ENCODE results near the gene CA5A.
"Not testable (repeated sequence)": the region's sequence is repeated elsewhere in the genome, so short reads cannot be mapped to it uniquely, and the experiment has no call there.

The CA5A gene

GRCh38 chr16:87891764-87892163 lies 44.6 kb downstream of the CA5A start:
- no peaks in the 10 kb centered on the region for H3K36me3 ChIP-seq (replicated peaks; ENCODE audit: low read depth, low read length)
- no peaks in the 10 kb centered on the region for H3K9me3 ChIP-seq (ENCODE audit: insufficient read depth, low read length)
- H2AFZ ChIP-seq (ENCODE audit: low read depth, low read length), result no peak overlapping the region
- H3K4me2 ChIP-seq (ENCODE audit: low read length), result no peak overlapping the region
- no peak overlapping the region for H3K4me3 ChIP-seq (ENCODE audit: low read length)
- H3K79me2 ChIP-seq (ENCODE audit: low read length), result no peaks in the 10 kb centered on the region
- H3K4me1 ChIP-seq (ENCODE audit: low read length), result peaks cover 27% of the 10 kb centered on the region
- H3K27ac ChIP-seq (ENCODE audit: low read length), result no peak overlapping the region
- H3K9ac ChIP-seq (ENCODE audit: low read length), result no peak overlapping the region
- H4K20me1 ChIP-seq (ENCODE audit: insufficient read depth, low read length), result no peaks in the 10 kb centered on the region
- H3K27me3 ChIP-seq (ENCODE audit: low read depth, low read length), result no peaks in the 10 kb centered on the region
- TF ChIP-seq, protein P1, sequence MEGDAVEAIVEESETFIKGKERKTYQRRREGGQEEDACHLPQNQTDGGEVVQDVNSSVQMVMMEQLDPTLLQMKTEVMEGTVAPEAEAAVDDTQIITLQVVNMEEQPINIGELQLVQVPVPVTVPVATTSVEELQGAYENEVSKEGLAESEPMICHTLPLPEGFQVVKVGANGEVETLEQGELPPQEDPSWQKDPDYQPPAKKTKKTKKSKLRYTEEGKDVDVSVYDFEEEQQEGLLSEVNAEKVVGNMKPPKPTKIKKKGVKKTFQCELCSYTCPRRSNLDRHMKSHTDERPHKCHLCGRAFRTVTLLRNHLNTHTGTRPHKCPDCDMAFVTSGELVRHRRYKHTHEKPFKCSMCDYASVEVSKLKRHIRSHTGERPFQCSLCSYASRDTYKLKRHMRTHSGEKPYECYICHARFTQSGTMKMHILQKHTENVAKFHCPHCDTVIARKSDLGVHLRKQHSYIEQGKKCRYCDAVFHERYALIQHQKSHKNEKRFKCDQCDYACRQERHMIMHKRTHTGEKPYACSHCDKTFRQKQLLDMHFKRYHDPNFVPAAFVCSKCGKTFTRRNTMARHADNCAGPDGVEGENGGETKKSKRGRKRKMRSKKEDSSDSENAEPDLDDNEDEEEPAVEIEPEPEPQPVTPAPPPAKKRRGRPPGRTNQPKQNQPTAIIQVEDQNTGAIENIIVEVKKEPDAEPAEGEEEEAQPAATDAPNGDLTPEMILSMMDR (IDR thresholded peaks at IDR 0.05; ENCODE audit: low read depth, low read length), result no peak

- H3K27ac ChIP-seq (ENCODE audit: low read length); H3K79me2 ChIP-seq (ENCODE audit: low read length); H3K4me2 ChIP-seq (ENCODE audit: low read length); H3K36me3 ChIP-seq (replicated peaks; ENCODE audit: low read depth, low read length); H4K20me1 ChIP-seq (ENCODE audit: insufficient read depth, low read length); H3K9ac ChIP-seq (ENCODE audit: low read length); H3K4me1 ChIP-seq (ENCODE audit: low read length); H3K4me3 ChIP-seq (ENCODE audit: low read length); H3K9me3 ChIP-seq (ENCODE audit: insufficient read depth, low read length); H2AFZ ChIP-seq (ENCODE audit: low read depth, low read length); H3K27me3 ChIP-seq (ENCODE audit: low read depth, low read length): not testable (repeated sequence)
- TF ChIP-seq, protein P1 (IDR thresholded peaks at IDR 0.05; ENCODE audit: low read depth, low read length), result peak; percentile 26
Observed at GRCh38 chr16:87889762-87890161, 46.6 kb downstream of the CA5A start.

DNA sequence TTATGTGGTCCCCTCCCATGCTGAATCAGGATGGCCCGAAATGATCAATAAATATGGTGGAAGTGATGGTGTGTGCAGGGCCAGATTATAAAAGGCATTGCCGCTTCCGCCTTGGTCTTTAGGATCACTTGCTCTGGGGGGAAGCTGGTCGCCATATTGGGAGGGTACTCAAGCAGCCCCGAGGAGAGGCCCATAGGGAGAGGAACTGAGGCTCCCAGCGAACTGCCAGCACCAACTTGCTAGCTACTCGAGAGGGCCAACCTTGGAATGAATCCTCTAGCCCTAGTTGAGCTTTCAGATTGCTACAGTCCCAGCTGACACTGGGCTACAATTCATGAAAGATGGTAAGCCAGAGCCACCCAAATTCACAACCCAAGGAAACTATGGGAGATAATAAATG lies 48.0 kb downstream of the CA5A start:
- H3K27me3 ChIP-seq (ENCODE audit: low read depth, low read length); H3K4me2 ChIP-seq (ENCODE audit: low read length); H3K9me3 ChIP-seq (ENCODE audit: insufficient read depth, low read length); H4K20me1 ChIP-seq (ENCODE audit: insufficient read depth, low read length); H3K9ac ChIP-seq (ENCODE audit: low read length); H3K79me2 ChIP-seq (ENCODE audit: low read length); H3K36me3 ChIP-seq (replicated peaks; ENCODE audit: low read depth, low read length); H3K4me1 ChIP-seq (ENCODE audit: low read length); H3K27ac ChIP-seq (ENCODE audit: low read length); H3K4me3 ChIP-seq (ENCODE audit: low read length); H2AFZ ChIP-seq (ENCODE audit: low read depth, low read length): not testable (repeated sequence)

- H3K27me3 ChIP-seq (ENCODE audit: low read depth, low read length); H3K9ac ChIP-seq (ENCODE audit: low read length); H3K27ac ChIP-seq (ENCODE audit: low read length); H3K36me3 ChIP-seq (replicated peaks; ENCODE audit: low read depth, low read length); H3K79me2 ChIP-seq (ENCODE audit: low read length); H3K9me3 ChIP-seq (ENCODE audit: insufficient read depth, low read length); H3K4me1 ChIP-seq (ENCODE audit: low read length); H4K20me1 ChIP-seq (ENCODE audit: insufficient read depth, low read length); H3K4me3 ChIP-seq (ENCODE audit: low read length); H2AFZ ChIP-seq (ENCODE audit: low read depth, low read length); H3K4me2 ChIP-seq (ENCODE audit: low read length): not testable (repeated sequence)
Observed at GRCh38 chr16:87887931-87888330, 48.4 kb downstream of the CA5A start.

DNA sequence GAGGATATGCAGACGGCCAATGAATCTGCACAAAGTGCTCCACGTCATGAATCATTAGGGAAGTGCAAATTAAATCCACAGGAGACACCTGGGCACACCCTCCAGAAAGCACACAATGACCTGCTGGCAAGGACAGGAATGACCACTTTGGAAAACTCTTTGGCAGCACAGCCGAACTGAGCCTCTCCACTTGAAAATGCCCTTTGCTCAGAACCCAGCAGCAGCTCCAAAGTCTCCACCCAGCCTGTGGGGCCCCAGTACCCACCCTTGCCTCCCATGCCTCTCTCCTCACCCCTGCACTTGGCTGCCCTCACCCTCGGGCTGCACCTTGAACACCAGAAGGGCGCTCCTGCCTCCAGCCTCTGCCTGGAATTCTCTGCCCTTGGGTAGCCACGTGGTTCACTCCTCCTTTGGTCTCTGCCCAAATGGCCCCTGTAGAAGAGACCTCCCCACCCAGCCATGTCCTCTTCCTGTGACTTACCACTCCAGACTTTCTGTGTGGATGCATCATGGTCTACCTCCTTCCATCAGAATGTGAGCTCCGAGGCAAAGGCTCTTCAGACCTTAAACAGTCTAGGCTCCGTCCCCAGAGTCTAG lies 50.9 kb downstream of the CA5A start:
- H3K4me2 ChIP-seq (ENCODE audit: low read length); H3K27ac ChIP-seq (ENCODE audit: low read length): not testable (repeated sequence)

More for the DNA sequence above, 50.9 kb downstream of the CA5A start:
- not testable (repeated sequence) for H3K9me3 ChIP-seq (ENCODE audit: insufficient read depth, low read length); H3K9ac ChIP-seq (ENCODE audit: low read length); H3K36me3 ChIP-seq (replicated peaks; ENCODE audit: low read depth, low read length); H3K79me2 ChIP-seq (ENCODE audit: low read length); H2AFZ ChIP-seq (ENCODE audit: low read depth, low read length); H3K4me3 ChIP-seq (ENCODE audit: low read length); H4K20me1 ChIP-seq (ENCODE audit: insufficient read depth, low read length)
- H3K4me1 ChIP-seq (ENCODE audit: low read length), result peaks cover 15% of the 10 kb centered on the region
- peaks cover 16% of the 10 kb centered on the region for H3K27me3 ChIP-seq (ENCODE audit: low read depth, low read length)

Data from OCI-LY3 (cell line).